GDM1 (cell line): ENCODE data around the gene SPATA32.
A peak's percentile ranks its signal among the peaks of the same experiment; 100 is the strongest.
"Not testable (repeated sequence)": the region's sequence is repeated elsewhere in the genome, so short reads cannot be mapped to it uniquely, and the experiment has no call there.

Experiments used
- DNase-seq: peaks from one replicate; lab custom pipeline; 2025; lab: John Stamatoyannopoulos, UW

The SPATA32 gene

DNA sequence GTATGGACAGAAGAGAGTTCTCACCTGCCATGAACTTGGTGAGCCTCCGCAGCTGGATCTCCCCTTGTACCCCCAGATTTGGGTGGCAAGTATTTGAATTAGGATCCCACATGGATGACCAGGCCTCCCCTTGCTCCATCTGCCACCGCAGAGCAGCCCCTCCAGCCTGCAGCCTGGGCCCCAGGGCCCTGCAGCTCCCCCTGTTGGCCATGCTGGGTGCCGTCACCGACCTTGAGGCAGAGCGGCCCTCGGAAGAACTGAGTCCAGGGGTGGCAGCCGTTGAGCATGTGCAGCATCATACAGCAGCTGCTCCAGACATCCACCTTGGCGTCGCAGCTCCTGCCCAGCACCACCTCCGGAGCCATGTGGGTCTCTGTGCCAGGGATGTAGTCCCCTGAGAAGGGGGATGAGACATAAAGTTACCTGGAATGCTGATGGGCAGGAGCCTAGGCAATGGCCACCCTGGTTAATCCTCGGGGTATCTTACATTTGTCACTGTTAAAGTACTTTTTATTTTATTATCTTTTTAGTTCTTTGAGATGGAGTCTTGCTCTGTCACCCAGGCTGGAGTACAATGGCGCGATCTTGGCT is 9.0 kb upstream of the SPATA32 start:
- peak; percentile 16 for DNase-seq

DNA sequence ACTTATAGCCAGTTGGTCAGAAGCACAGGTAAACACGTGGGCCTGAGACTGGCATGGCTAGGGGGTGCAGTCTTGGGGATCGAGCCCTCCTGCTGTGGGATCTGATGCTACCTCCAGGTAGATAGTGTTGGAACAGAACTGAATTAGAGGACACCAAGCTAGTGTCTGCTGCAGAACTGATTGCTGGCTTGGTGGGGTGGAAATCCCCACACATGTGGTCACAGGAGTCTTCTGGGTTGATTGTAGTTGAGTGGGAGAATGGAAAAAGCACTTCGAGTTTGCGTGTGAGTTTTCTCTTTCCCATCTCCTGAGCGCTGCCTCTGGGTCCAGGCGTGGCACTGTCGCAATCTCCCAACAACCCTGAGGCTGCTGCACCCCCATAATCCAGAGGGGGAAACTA is 8.0 kb upstream of the SPATA32 start:
- DNase-seq: no peak

DNA sequence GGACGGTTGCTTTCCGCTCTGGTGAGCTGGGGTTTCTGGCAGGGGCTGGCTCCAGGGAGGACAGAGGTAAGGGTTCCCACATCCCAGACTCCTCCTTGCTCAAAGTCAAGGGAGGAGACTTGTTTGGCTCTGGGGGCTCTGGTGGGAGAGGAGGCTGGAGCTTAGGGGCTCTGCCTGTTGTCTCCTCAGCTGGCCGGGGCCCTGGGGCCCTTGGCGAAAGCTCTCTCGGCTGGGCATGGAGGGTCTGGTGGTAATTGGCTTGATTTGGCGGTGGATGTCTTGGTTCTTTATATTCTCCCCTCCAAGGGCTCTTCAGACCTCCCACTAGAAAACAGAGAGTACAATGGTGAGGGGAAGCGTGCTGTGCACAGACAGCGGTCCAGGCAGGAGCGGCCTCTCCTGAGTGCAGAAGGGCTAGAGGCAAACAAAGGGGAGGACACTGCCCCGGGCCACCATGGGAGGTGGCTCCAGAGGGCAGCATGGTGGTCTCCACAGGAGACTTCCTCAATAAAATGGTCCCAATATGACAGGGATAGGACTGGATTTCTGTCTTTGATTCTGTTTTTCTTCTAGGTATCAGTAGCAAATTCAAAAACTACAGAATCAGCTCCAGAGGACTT is 5.7 kb upstream of the SPATA32 start:
- no peak for DNase-seq

- no peak for DNase-seq
These were observed 4.6 kb upstream of the SPATA32 start for GRCh38 chr17:45266372-45266926.

DNA sequence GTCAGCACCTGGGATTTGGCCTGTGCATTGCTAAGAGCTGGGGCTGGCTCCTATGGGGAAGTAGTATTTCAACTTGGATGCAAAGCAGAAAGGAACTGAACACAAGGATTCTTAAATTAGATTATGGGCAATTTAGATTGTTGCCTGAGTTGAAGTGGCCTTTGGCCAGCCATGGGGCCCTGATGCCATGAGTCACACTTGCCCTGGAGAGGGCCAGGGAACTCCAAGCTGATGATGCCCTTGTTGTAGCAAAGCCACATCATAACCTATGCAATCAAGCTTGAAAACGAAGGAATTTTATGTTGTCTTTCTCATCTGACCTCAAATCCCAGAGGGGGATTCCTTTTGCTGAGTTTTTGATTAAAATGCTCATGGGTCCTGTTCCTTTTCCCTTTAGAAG is 3.9 kb upstream of the SPATA32 start:
- DNase-seq: no peak

DNA sequence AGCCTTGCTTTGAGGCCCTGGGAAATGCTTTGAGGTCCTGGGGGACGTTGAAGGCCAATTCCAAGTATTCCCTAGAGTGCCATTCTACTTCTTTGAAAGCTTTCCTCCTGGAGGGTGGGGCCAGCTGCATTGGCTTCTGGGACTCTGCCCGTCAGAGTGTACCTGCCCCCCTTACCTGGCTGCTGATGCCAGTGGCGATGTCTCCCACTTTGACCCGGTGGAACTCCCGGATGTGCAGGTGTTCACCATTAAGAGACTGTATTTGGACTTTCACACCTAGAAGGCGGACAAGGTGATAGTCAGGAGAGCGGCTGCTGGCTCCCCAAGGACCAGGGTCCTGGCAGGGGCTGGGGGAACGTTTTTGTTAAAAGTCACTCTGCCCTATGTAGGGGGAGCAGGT is 3.1 kb upstream of the SPATA32 start:
- no peak for DNase-seq

DNA sequence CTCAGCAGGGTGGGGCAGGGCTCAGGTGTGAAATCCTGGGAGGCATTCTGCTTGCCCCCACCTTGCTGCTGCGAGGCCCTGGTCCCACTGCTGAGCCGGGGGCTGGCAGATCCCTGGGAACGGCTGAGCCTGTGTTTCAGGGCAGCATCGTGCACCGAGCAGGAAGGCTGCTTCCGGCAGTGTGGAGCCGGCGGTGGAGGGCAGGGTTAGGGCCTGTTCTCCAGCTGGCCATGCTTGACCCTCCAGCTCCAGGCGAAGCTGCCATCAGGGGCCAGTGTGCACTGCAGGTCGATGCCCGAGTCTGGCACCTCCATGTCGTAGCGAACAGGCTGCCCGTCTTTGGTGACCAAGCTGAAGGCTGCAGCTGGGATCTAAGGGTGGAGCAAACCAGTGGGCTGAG is 2.5 kb upstream of the SPATA32 start:
- no peak for DNase-seq

DNA sequence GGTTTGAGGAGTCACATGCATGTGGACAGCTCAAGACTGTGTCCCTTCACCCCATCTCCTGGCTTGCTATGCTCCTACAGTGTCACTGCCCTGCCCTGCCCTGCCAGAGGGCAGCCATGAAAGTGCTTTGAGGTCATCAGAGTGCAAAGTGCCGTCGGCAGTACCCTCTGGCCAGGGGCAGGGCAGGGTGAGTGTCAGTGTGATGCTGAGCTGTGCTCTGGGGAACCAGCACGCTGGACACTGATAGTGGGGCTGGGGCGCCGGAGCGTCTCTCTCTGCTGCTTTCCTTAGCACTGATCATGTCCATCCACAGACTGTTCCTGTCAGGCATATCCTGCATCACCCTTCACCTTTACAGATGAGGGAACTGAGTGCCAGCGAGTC is 1.6 kb upstream of the SPATA32 start:
- DNase-seq: no peak

- no peak for DNase-seq
These were observed 902 bp upstream of the SPATA32 start for GRCh38 chr17:45262516-45263476.

DNA sequence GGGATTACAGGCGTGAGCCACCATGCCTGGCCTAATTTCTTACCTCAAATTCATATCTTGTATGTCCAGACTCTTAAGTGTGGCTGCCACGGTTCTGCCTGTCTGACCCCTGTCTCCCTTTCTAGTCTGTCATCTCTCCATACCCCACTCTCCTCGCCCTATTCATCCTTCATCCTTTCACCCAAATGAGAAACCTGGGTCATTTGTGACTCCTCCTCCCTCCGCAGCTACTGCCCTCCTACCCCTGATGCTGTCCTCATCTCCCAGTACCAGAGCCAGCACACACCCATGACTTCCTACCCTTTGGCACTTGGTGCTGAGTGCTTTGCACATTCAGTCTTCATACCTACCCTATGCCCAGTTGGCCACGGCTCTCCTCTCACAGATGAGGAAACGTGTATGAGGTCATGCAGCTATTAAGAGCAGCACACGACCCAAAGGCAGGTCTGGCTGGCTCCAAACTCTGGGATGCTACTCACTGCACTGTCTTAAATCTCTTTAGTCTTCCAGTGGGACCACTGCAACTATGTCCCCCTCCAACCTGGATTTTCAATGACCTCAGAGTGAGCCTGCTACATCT is 1.6 kb downstream of the SPATA32 start:
- DNase-seq: no peak

DNA sequence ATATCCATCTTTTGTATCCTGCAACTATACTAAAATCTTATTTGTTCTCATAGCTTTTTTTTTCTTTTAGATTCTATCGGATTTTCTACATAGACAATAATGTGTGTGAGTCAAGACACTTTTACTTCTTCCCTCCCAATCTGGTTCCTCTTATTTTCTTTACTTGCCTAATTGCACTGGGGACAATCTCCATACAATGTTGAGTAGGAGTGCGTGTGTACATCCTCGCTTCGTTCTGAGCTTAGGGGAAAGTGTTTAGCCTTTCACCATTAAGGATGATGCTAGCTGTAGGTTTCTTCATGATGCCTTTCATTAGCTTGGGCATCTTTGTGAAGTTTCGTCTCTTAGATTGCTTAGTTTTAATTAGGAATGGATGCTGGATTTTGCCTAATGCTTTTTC is 2.9 kb downstream of the SPATA32 start:
- no peak for DNase-seq

DNA sequence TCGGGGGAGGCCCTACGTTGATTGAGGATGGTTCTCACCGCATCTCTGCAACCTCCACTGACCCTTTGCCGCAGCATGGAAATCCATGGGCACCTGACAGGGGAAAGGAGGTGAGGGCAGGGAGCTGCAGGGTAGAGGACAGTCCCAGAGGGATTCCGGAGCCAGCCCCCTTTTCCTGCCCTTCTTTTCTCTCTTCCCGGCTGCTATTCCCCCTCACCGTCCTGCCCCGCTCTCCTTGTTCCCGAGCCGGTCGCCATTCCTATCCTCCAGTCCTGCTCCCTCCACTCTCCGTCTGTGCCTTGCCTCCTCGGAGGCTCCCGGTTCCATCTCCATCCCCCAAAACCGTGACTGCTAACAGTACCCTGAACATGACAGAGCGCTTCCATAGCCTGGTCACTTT is 4.8 kb downstream of the SPATA32 start:
- no peak for DNase-seq

DNA sequence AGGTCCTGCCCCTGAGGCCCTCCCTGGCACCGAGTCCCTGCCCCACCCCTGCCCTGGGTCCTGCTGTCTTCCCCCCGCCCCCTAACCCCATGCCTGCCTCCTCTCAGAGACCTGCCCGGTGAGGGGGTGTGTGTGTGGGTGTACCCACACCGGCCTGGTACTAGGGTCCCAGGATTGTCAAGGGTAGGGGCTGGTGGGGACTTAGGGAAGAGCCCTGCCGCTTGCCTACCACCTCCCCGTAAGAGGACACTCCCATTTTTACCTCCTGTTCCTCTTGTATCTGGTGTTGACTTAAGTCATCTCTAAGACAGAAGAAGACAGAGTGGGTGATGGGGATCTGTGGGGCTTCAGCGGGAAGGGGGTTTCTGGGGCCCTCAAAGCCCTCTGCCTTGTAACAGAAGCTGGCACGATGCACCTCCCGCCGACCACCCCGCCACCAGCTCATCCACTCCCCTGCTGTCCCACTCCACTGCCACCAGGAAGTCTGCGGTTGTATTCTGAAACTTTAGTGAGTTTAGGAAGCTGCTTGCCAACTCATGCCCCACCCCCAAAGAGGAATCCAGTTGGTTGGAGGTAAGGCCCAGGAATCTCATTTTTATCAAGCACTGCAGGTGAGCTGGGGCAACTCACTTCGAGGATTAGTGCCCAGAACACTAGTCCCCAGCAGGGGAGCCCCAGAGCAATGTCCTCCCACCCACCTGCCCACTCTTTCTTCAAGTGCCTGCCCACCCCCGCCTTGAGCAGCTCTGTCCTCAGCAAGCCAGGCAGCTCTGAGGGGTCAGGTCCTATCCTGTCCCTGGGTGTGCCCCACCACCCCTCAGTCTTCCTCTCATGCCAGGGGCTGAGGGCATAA is 5.6 kb downstream of the SPATA32 start:
- DNase-seq: no peak

DNA sequence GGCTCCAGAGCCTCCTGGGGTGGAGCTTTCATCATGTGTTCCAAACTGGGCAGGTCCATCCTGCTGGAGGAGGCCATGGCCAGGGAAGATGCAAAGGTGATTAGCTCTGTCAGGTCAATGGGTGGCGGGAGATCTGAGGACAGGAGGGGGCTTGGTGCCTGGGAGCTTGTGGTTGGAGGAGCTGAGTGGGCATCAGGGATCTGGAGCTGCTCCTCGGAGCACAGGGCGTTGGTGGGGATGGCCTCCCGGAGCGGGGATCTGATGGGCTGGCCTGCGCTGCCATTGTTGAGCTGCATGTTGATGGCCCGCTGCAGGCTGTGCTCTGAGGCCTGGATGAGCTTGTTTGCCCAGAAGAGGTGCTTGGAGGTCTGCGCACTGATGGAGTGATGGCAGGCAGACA is 6.5 kb downstream of the SPATA32 start:
- DNase-seq: no peak

GRCh38 chr17:45253879-45254278 is 8.0 kb downstream of the SPATA32 start:
- no peak for DNase-seq

DNA sequence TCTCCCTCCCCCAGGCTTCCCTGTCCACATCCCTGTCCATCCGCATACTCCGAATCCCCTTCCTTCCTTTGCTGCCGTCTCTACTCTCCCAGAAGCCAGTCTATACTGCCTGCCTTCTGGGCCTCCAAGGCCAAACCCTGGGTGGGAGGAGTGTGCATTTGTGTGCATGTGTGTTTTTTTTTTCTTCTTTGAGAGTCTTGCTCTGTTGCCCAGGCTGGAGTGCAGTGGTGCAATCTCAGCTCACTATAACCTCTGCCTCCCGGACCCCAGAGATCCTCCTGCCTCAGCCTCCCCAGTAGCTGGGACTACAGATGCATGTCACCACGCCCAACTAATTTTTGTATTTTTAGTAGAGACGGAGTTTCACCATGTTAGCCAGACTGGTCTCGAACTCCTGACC is 8.7 kb downstream of the SPATA32 start:
- not testable (repeated sequence) for DNase-seq

GRCh38 chr17:45251931-45252330 is 10.0 kb downstream of the SPATA32 start:
- no peak for DNase-seq

- DNase-seq: no peak
These were observed 13.5 kb downstream of the SPATA32 start for GRCh38 chr17:45248132-45248957.

DNA sequence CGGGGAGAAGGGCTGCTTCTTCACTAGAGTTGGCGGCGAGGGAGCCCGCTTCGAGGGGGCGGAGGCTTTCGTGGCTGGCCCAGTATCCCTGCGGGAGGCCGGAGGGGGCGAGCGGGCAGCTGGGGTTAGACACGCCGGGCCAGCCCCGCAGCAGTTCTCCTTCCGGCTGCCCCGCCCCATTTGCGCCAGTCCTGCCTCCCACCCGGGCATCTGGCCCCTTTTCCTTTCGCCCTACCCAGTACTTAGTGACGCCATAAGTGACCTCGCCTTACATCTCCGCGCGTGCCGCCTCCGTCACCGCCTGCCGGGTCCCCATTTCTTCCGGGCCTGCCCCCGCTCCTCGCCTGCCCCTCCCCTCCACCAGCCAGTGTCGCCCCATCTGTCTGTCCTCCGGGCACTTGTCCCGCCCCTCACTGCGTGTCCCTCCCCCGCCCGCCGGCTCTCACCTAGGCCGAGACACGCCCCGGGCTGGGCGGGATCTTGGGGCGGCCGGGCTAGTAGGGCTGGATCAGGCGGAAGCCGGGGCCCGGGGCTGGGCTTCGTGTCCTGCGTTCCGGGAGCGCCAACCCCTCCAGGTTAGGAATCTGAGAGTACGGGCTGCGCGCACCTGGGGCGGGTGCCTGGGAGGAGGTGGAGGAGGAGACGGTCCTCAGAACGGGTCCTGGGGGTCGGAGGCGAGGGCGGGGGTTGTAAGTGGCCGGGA is 14.3 kb downstream of the SPATA32 start:
- no peak for DNase-seq

DNA sequence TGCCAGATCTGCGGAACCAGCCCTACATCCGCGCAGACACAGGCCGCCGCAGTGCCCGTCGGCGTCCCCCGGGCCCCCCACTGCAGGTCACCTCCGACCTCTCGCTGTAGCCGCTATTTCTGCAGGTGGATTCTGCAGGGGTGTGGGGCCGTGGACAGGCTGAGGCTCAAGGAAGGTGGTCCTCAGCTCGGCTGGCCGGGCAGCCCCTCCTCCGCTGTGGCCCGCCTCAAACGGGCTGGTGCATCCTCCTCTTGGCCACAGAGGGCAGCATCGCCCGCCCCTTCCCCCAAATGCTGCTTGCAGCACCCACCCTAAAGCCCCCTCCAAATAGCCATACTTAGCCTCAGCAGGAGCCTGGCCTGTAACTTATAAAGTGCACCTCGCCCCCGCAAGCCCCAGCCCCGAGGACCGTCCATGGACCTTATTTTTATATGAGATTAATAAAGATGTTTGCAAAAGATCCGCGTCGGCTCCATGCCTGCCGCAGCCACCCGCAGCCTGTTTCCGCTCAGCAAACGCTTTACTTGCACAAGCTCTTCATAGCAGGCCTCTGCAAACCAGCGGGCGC is 14.9 kb downstream of the SPATA32 start:
- no peak for DNase-seq
